ENCODE results near the gene YTHDF1.

GRCh38 chr20:63228806-63229205, 12.9 kb upstream of the YTHDF1 start:
- TF ChIP-seq CTCF (IDR thresholded peaks at IDR 0.05; ENCODE audit: poor library complexity, severe bottlenecking): no peak
- TF ChIP-seq EP300 (conservative IDR thresholded peaks at IDR 0.05; ENCODE audit: poor library complexity, severe bottlenecking): no peak
- TF ChIP-seq RAD21 (conservative IDR thresholded peaks at IDR 0.05): no peak

All from neural cell (in vitro differentiated cells).